ENCODE measurements around the gene NCKAP5L.

- TF ChIP-seq CTCF (IDR thresholded peaks at IDR 0.05 in 8 of 11, conservative IDR thresholded peaks at IDR 0.05 in 3 of 11) (peak; percentile 50 to 90 (median 80)), POLR2A (IDR thresholded peaks at IDR 0.05) (no peak)
Observed at GRCh38 chr12:49777800-49778748, 50.1 kb downstream of the NCKAP5L start.
